GM19467 (cell line): ENCODE data around the gene ATG3.
"Not testable (repeated sequence)": the region's sequence is repeated elsewhere in the genome, so short reads cannot be mapped to it uniquely, and the experiment has no call there.

Experiments used
- ATAC-seq: cut with Tn5 transposase; IDR thresholded peaks from one replicate; pipeline ENCODE4 v1.9.1; 2021; ENCODE audit warnings: mild to moderate bottlenecking, moderate library complexity; ENCODE audit not compliant: unreplicated experiment

ATG3 gene

DNA sequence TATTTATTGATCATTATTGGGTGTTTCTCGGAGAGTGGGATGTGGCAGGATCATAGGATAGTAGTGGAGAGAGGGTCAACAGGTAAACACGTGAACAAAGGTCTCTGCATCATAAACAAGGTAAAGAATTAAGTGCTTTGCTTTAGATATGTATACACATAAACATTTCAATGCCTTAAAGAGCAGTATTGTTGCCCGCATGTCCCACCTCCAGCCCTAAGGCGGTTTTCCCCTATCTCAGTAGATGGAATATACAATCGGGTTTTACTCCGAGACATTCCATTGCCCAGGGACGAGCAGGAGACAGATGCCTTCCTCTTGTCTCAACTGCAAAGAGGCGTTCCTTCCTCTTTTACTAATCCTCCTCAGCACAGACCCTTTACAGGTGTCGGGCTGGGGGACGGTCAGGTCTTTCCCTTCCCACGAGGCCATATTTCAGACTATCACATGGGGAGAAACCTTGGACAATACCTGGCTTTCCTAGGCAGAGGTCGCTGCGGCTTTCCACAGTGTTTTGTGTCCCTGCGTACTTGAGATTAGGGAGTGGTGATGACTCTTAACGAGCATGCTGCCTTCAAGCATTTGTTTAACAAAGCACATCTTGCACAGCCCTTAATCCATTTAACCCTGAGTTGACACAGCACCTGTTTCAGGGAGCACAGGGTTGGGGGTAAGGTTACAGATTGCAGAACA, 2.6 kb upstream of the ATG3 start:
- ATAC-seq, result not testable (repeated sequence)

DNA sequence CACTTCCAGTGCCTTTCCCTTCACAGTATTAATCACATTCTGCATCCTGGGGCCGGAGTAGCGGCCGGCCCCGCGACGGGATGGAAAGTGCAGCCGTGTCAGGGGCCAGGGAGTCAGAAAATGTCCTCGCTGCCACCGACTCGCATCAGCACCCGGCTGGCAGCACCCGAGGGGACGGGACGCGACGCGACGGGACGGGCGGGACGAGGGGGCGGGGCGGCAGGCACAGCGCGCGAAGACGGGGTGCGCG, 353 bp downstream of the ATG3 start:
- ATAC-seq, result peak; percentile 44

- peak; percentile 15 for ATAC-seq
Measured at GRCh38 chr3:112560721-112561483, 860 bp downstream of the ATG3 start.

DNA sequence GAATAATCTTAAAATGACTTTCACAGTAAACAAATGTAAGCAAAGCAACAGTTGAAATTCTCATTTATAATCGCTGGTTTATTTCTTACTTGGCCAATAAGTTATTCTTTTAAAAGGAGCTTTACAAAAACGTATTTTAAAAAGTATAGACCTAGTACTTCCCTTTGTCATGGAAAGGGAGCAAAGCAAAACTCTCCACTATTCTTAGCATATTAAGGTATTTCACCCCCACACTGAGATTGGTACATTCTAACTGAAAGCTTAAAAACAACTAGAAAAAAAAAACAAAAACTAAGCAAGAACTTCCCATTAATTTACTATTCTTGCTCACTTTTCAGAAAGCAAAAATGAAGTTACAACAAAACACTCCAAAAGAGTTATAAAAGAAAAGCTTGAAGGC, 1.5 kb downstream of the ATG3 start:
- no peak for ATAC-seq

DNA sequence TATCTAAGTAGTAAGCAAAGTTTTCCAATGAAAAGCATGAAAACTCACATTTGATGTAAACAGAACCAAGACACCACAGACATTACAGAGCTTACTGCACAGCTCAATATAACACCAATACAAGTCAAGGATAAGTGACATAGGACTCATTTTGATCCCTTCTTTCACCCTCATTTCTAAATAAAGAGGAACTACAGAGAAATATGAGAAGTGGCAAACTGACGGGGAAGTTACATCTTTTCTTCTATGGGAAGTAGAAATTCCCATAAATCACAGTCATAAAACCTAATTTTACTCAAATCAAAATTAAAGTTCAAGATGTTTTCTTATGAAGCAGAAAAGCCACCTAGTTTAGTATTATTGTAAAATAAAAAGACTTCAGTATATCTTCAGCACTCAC, 3.8 kb downstream of the ATG3 start:
- no peak for ATAC-seq

DNA sequence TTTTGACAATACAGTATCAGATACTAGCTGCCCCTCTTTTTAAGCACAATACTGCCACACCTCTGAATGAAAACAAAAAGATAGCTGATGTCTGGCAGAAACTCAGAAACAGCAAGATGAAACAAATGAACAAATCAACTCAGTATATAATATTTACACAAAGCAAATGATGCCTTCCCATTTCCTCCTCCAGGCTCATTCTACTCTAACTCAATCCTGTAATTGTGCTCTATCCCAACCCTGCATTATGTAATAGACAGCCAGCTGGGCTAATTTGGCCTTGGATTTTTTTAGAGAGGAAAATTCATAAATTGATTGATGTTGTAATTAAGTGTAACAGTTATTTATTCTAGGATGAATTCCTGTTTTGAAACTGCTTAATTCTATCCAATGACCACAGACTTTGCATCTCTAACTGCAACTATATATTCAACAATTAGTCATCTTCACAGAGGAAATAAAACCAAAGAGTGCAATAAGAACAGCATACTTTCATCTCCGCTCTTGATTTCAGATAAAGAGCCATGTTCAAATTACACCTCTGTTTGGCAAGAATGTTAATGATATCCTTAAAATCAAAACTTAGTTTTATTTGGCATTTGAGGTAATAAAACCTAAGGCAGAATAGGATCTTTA, 6.1 kb downstream of the ATG3 start:
- ATAC-seq, result no peak

- no peak for ATAC-seq
Measured at GRCh38 chr3:112550859-112551258, 10.9 kb downstream of the ATG3 start.

DNA sequence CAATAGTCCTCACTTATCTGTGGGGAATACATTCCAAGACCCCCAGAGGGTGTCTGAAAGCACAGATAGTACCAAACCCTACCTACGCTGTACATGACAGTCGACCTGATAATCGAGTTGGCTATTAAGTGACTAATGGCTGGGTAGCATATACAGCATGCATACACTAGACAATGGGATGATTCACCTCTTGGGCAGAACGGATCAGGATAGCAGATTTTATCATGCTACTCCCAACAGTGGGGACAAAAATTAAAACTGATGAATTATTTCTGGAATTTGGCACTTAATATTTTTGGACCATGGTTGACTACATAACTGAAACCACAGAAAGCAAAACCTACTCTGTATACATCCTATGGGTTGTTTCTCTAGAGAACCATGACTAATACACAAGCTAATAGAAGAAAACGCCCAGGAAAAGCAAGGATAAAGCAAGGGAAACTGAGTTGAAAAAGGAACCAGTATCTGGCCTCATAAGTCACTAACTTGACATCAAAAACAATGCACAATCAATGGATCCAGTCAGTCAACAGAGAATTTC, 15.5 kb downstream of the ATG3 start:
- ATAC-seq, result no peak

DNA sequence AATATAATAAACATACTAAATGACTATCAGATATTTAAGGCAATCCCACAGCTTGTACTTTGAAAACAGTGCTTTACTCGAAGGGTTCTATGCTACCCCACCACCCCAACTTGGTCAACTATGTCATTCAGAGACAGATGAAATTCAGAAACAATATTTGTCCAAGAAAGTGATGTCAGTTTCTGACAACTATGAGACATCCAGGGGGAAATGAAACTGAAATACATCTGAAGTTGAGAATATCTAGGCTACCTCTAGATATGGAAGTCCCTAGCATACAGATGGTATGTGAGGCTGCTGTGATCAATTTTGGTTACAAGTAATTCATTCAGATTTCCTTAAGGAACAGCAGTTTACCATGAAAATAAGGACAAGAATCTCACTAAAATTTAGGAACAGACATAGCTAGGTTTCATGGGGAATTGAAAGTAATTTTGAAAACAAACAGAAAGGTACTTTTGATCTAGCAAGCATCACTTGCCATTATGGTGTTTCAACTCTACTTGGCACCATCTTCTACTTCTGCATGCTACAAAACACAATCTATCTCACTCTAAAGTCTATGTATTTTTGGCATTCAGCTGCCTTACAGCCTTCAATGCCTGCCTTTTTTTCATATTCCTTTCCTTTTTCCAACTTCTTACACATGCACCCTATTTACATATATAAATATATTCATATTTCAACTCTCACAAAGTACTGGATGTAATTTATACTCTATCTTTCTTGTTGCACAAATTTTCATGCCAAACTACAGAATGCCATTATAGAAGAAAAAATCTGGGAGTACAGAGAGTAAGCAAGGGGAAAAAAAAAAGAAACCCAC, 21.7 kb downstream of the ATG3 start:
- peak; percentile 88 for ATAC-seq

DNA sequence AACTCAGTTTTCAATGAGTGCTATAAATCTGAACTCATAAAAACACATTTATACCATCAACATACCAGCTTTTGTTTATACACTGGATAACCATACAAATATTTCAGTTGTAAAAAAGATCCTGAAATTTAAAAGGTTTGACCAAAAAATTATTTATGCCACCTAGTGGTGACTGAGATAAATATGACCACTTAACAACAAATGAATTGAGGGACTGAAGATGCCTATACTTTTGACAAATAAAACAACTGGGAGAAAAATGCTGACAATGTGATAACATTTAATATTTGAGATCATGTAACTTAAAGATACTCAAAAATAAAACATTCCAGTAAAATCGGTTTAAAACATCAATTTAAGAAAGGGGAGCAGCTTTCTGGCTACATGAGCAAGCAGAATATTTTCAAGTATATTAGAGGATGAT, 30.4 kb downstream of the ATG3 start:
- no peak for ATAC-seq

- no peak for ATAC-seq
Measured at GRCh38 chr3:112530573-112530972, 31.2 kb downstream of the ATG3 start.

GRCh38 chr3:112524127-112524526, 37.6 kb downstream of the ATG3 start:
- ATAC-seq, result not testable (repeated sequence)

- ATAC-seq, result peak; percentile 48
Measured at GRCh38 chr3:112519424-112520001, 42.2 kb downstream of the ATG3 start.

- ATAC-seq, result not testable (repeated sequence)
Measured at GRCh38 chr3:112518970-112519369, 42.8 kb downstream of the ATG3 start.

GRCh38 chr3:112514527-112515128, 47.1 kb downstream of the ATG3 start:
- ATAC-seq, result peak; percentile 99

GRCh38 chr3:112512320-112512719, 49.4 kb downstream of the ATG3 start:
- no peak for ATAC-seq

GRCh38 chr3:112508860-112509259, 52.9 kb downstream of the ATG3 start:
- ATAC-seq, result no peak

DNA sequence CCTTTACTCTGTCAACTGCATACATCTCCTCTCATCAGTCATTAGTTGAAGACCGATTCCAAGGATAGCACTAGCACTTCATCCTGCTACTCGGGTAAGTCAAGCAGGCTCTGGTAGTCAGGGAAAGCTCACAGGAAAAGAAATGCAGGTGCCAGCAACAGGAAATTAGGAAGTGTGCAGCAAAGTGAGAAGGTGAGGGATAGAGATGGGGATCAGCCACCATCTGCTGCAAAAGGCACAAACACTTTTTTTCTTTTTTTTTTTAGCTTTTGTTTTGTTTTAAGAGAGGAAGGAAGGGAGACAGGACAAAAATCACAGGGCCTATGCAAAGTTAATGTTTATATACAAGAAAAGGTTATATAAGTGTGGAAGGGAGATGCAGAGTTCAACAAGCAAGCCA, 53.5 kb downstream of the ATG3 start:
- no peak for ATAC-seq

DNA sequence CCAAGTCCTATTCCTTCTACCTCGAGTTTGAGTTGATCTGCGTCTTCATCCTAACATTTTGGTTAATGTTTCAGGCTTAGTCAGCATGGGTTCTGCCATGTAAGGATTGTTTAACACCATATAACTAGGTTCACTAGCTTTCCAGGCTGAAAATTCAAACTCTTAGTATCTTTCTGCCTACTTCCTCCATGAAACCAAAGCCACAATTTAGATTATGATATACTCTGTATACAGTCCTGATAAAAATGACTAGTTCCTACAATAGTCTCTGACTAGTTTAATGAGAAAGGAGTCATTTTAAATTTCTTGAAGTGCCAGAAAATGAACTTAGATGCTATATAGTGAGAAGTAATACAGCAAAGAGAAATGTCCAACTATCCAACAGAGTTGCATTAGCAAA, 55.9 kb downstream of the ATG3 start:
- ATAC-seq, result no peak

GRCh38 chr3:112504123-112504522, 57.6 kb downstream of the ATG3 start:
- no peak for ATAC-seq
